ENCODE measurements around the gene HARS1.
"Not testable (repeated sequence)": the region's sequence is repeated elsewhere in the genome, so short reads cannot be mapped to it uniquely, and the experiment has no call there.

The HARS1 gene

GRCh38 chr5:140674629-140675028 lies 16.5 kb downstream of the HARS1 start:
- TF ChIP-seq CTCF (IDR thresholded peaks at IDR 0.05; ENCODE audit: low read depth, low read length), result no peak
- DNase-seq (ENCODE audit: low read depth in 2 of 2), result no peak
- H3K4me3 ChIP-seq (replicated peaks in 1 of 2; ENCODE audit: low read depth in 2 of 2, low read length in 2 of 2), result no peak overlapping the region

GRCh38 chr5:140674211-140674610 lies 17.0 kb downstream of the HARS1 start:
- DNase-seq (ENCODE audit: low read depth in 2 of 2), result no peak
- no peak overlapping the region for H3K4me3 ChIP-seq (replicated peaks in 1 of 2; ENCODE audit: low read depth in 2 of 2, low read length in 2 of 2)
- TF ChIP-seq CTCF (IDR thresholded peaks at IDR 0.05; ENCODE audit: low read depth, low read length), result no peak

GRCh38 chr5:140673187-140673976 lies 17.8 kb downstream of the HARS1 start, which contains the start of gene DND1:
Gene DND1, minus strand, starts transcription at chr5:140673576. Its CDS starts 34 bp downstream, at chr5:140673542.
- no peak within 1 kb of the TSS for H3K4me3 ChIP-seq (replicated peaks in 1 of 2; ENCODE audit: low read depth in 2 of 2, low read length in 2 of 2)
- TF ChIP-seq CTCF (IDR thresholded peaks at IDR 0.05; ENCODE audit: low read depth, low read length), result no peak
- no peak for DNase-seq (ENCODE audit: low read depth in 2 of 2)

- no peak for TF ChIP-seq CTCF (IDR thresholded peaks at IDR 0.05; ENCODE audit: low read depth, low read length)
- no peak overlapping the region for H3K4me3 ChIP-seq (replicated peaks in 1 of 2; ENCODE audit: low read depth in 2 of 2, low read length in 2 of 2)
- DNase-seq (ENCODE audit: low read depth in 2 of 2), result peak; percentile 18 to 21
Observed at GRCh38 chr5:140672455-140673186, 18.5 kb downstream of the HARS1 start.

GRCh38 chr5:140671472-140672125 lies 19.6 kb downstream of the HARS1 start:
- no peak for TF ChIP-seq CTCF (IDR thresholded peaks at IDR 0.05; ENCODE audit: low read depth, low read length)
- H3K4me3 ChIP-seq (replicated peaks in 1 of 2; ENCODE audit: low read depth in 2 of 2, low read length in 2 of 2), result no peak overlapping the region
- no peak for DNase-seq (ENCODE audit: low read depth in 2 of 2)

GRCh38 chr5:140671035-140671434 lies 20.1 kb downstream of the HARS1 start:
- not testable (repeated sequence) for H3K4me3 ChIP-seq (replicated peaks in 1 of 2; ENCODE audit: low read depth in 2 of 2, low read length in 2 of 2); DNase-seq (ENCODE audit: low read depth in 2 of 2)
